Measurements from ENCODE around the gene SLC43A3. TPM values are rescaled to one million over a fixed set of nuclear protein-coding genes. Genes with fewer than 3 reads are reported as not detected.

The SLC43A3 gene
- polyA plus RNA-seq, 3 donors from 2014 or later, result 11.4 to 17.1 (median 12.4) TPM

DNA sequence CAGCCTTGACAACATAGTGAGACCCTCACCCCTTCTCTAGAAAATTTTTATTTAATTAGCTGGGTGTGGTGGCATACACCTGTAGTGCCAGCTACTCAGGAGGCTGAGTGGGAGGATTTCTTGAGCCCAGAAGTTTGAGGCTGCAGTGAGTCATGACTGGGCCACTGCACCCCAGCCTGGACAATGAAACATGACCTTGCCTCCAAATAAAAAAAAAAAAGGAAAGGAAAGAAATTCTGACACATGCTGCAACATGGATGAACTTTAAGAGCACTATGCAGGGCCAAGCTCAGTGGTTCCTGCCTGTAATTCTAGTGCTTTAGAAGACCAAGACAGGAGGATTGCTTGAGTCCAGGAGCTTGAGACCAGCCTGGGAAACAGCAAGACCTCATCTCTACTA is 8.8 kb downstream of the SLC43A3 start:
- H3K9me3 Mint-ChIP-seq, result no peaks in the 10 kb centered on the region
- no peak overlapping the region for H3K4me3 Mint-ChIP-seq
- no peak overlapping the region for H3K27ac Mint-ChIP-seq
- peaks cover 21 to 41% (median 34%) of the 10 kb centered on the region in 3 donors for H3K36me3 Mint-ChIP-seq
- peaks cover 24 to 26% of the 10 kb centered on the region in 2 donors for H3K4me1 Mint-ChIP-seq
- DNase-seq, result no peak
- peaks cover 0 to 5% (median 4%) of the 10 kb centered on the region in 3 donors for H3K27me3 Mint-ChIP-seq (ENCODE audit: low read depth in 3 of 3)

DNA sequence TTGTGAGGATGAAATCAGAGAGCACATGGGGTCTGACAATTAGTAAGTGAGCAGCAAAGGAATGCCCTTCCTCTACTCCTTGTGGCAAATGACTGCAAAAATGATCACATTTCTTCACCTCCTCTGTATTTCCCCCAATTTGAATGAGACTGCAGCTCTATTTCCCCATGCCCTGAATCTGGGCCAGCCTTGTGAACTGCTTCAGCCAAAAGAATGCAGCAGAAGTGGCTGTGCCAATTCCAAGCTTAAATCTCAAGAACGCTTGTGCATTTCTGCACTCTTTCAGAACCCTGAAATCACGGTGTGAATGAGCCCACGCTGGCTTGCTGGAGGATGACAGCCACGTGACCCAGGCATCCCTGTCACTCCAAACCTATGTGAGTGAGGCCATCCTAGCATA is 9.9 kb downstream of the SLC43A3 start:
- Mint-ChIP-seq H3K4me1 (peaks cover 13 to 15% of the 10 kb centered on the region in 2 donors), H3K27ac (no peak overlapping the region), H3K36me3 (peaks cover 26 to 46% (median 39%) of the 10 kb centered on the region in 3 donors), H3K9me3 (no peaks in the 10 kb centered on the region), H3K27me3 (ENCODE audit: low read depth in 3 of 3) (peaks cover 0 to 5% (median 0%) of the 10 kb centered on the region in 3 donors), H3K4me3 (no peak overlapping the region)
- DNase-seq, result no peak

DNA sequence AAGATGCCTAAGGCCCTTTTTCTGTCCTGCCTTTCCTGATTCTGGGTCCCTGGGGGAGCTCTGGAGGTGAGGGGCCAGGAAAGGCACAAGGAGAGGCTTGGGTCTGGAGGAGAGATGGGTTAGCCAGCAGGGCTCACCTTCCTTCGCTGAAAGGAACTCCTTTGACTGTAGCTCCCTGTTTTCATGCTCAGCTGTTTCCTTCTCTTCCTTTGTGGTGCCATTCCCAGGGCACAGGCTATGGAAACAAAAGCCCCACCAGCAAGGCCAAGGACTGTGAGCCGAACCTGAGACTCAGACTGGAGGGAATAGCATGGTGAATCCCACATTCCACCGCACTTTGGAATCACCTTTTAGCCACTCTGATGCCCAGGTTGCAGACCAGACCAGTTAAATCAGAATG is 10.5 kb downstream of the SLC43A3 start:
- no peaks in the 10 kb centered on the region for H3K9me3 Mint-ChIP-seq
- H3K36me3 Mint-ChIP-seq, result peaks cover 26 to 46% (median 39%) of the 10 kb centered on the region in 3 donors
- H3K4me3 Mint-ChIP-seq, result no peak overlapping the region
- H3K27ac Mint-ChIP-seq, result no peak overlapping the region
- peaks cover 0 to 2% (median under 1%) of the 10 kb centered on the region in 3 donors for H3K27me3 Mint-ChIP-seq (ENCODE audit: low read depth in 3 of 3)
- H3K4me1 Mint-ChIP-seq, result peaks cover 7 to 9% of the 10 kb centered on the region in 2 donors
- DNase-seq, result no peak

DNA sequence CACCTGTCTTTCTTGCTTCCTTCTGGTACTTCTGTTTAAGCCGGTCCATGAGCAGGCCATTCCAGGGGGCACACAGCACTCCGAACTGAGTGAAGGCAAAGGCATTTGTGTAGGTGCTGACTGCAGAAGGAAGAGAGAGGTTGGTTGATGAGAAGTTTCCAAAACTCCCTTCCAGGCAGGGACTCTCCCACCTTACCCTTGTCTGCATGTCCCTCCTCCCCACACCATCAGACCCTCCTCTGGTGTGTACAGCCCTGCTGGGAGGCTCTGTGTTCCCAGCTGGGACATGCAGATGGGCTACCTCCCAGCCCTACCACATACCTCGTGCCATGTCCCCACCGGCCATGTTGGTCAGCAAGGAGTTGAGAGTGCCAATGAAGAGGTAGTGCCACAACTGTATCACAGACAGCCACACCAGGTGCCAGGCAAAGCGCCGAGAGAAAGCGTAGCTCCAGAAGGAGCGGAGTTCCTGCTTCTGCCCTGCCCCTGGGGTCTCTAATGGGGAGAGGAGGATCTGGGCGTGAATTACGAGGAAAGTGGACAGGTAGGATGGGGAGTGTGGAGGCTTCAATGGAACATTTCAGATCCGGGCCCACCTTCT is 12.2 kb downstream of the SLC43A3 start:
- H3K4me3 Mint-ChIP-seq, result no peak overlapping the region
- H3K4me1 Mint-ChIP-seq, result no peaks in the 10 kb centered on the region
- no peak overlapping the region for H3K27ac Mint-ChIP-seq
- H3K27me3 Mint-ChIP-seq (ENCODE audit: low read depth in 3 of 3), result peaks cover 0 to 4% (median 0%) of the 10 kb centered on the region in 3 donors
- no peaks in the 10 kb centered on the region for H3K9me3 Mint-ChIP-seq
- H3K36me3 Mint-ChIP-seq, result peaks cover 30 to 53% (median 34%) of the 10 kb centered on the region in 3 donors
- no peak for DNase-seq

DNA sequence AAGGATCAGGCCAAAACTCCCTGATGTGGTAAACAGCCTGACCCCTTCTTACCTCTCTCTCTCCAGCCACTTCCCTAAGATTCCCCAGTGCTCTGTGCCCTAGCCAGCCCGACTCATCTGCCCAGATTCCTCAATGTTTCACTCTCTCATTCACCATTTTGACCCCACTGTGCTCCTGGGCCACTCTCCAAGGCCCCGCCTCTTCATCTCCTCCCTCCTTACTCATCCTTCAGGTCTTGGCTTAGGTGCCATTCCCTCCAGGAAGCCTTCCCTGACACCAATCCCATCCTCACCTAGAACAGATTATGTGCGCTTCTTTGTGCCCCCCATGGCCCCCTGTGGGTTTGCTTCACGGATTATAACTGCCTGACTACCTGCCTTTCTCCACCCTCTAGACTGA is 13.2 kb downstream of the SLC43A3 start:
- no peak for DNase-seq
- no peaks in the 10 kb centered on the region for H3K9me3 Mint-ChIP-seq
- H3K4me3 Mint-ChIP-seq, result no peak overlapping the region
- H3K27ac Mint-ChIP-seq, result peak overlapping the region in 1 of 6 donors; percentile 61
- peaks cover 33 to 47% (median 34%) of the 10 kb centered on the region in 3 donors for H3K36me3 Mint-ChIP-seq
- H3K27me3 Mint-ChIP-seq (ENCODE audit: low read depth in 3 of 3), result peaks cover 0 to 4% (median 0%) of the 10 kb centered on the region in 3 donors
- H3K4me1 Mint-ChIP-seq, result no peaks in the 10 kb centered on the region

DNA sequence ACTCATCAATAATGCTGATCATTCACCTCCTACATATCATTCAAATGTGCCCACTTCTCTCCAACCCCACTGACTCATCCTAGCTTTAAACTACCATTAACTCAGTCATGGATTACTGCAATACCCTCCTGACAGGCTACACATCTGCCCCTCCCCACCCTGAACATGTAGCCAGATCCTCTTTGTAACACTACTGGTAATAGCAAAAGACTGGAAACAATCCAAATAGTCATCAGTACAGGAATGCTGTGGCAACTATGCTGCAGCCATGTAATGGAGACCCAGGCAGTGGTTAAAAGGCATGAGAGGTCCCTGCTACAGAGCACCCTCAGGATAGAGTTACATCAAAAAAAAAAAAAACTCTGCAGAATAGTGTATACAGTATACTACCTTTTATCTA is 16.6 kb downstream of the SLC43A3 start:
- H3K36me3 Mint-ChIP-seq, result peaks cover 31 to 40% (median 38%) of the 10 kb centered on the region in 3 donors
- peak overlapping the region in 1 of 6 donors; percentile 59 for H3K27ac Mint-ChIP-seq
- H3K4me3 Mint-ChIP-seq, result no peak overlapping the region
- no peaks in the 10 kb centered on the region for H3K9me3 Mint-ChIP-seq
- H3K4me1 Mint-ChIP-seq, result peaks cover 0 to 2% of the 10 kb centered on the region in 2 donors
- peaks cover 0 to 6% (median 0%) of the 10 kb centered on the region in 3 donors for H3K27me3 Mint-ChIP-seq (ENCODE audit: low read depth in 3 of 3)
- DNase-seq, result no peak

DNA sequence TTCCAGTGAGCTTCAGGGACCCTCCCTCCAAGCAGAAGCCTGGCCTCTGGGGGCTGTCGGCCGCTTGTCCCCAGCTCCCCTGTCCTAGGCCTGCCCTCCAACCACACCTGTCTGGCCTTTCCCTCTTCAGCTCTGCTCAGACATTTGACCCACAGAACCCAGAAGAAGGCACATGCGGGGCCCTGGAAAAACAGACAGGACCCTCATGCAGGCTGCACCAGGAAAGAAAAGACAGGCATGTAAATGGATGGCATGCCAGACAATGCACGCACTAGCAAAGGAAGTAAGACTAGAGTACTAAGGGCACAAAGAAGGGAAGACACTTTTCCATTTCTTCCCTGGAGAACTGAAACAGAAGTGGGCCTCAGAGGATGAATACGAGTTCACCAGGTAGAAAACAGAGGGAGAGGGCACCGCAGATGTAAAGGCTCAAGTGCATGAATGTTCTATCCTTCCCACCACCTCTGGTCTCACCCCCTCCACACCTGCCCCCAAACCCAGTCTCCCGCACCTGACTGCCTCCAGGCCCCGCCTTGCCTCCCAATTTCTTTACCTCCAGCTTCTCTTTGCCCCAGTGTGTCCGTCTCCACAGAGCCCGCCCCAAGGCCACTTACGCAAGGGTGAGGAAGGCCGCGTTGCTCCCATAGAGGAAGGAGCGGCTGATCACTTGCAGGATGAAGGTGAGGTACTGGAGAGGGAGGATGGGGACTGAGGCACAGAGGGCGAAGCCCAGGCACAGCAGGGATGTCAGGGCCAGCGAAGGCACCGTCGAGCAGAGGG is 17.4 kb downstream of the SLC43A3 start:
- H3K27ac Mint-ChIP-seq, result no peak overlapping the region
- peaks cover 0 to 2% of the 10 kb centered on the region in 2 donors for H3K4me1 Mint-ChIP-seq
- DNase-seq, result no peak
- H3K36me3 Mint-ChIP-seq, result peaks cover 27 to 40% (median 37%) of the 10 kb centered on the region in 3 donors
- no peaks in the 10 kb centered on the region for H3K9me3 Mint-ChIP-seq
- peaks cover 0 to 6% (median 0%) of the 10 kb centered on the region in 3 donors for H3K27me3 Mint-ChIP-seq (ENCODE audit: low read depth in 3 of 3)
- H3K4me3 Mint-ChIP-seq, result no peak overlapping the region

DNA sequence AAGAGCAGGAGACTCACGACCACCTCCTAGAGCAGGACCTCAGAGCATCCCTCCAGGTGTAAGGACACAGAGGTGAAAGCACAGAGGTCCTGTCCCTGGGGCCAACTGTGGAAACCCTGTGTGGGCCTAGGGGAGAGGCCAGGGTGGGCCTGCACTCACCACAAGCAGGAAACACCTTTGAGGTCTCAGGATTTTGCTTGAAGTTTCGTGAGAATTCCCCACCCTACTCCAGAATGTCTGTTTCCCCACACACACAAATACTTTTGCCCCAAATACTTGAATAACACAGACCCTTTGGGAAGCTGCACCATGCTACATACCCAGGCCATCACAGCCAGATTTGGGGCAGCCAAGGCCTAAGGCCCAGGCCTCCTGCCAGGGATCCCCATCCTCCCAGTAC is 18.1 kb downstream of the SLC43A3 start:
- Mint-ChIP-seq H3K4me1 (peaks cover 0 to 2% of the 10 kb centered on the region in 2 donors), H3K27me3 (ENCODE audit: low read depth in 3 of 3) (peaks cover 0 to 6% (median 0%) of the 10 kb centered on the region in 3 donors), H3K9me3 (no peaks in the 10 kb centered on the region), H3K4me3 (no peak overlapping the region), H3K36me3 (peaks cover 23 to 36% (median 33%) of the 10 kb centered on the region in 3 donors), H3K27ac (no peak overlapping the region)
- no peak for DNase-seq

DNA sequence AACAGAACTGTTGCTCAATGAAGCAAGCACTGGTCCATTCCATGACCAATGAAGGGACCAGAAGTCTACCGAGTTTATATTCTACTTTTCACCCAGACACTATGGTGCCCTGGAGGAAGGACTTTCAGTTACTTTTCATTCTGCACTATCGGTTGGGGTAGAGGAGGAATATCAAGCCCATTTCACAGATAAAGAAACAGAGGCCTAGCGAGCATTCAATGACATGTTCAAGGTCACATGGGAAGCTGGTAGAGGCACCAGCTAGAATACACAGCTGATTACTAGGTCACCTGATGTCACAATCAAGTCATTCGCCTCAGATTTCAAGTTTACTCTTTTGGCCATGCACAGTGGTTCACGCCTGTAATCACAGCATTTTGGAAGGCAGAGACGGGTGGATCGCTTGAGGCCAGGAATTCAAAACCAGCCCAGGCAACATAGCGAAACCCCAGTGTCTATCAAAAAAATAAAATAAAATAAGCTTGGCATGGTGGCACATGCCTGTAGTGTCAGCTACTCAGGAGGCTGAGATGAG is 18.9 kb downstream of the SLC43A3 start:
- peaks cover 0 to 2% of the 10 kb centered on the region in 2 donors for H3K4me1 Mint-ChIP-seq
- DNase-seq, result no peak
- H3K27me3 Mint-ChIP-seq (ENCODE audit: low read depth in 3 of 3), result peaks cover 0 to 6% (median 0%) of the 10 kb centered on the region in 3 donors
- peaks cover 16 to 28% (median 28%) of the 10 kb centered on the region in 3 donors for H3K36me3 Mint-ChIP-seq
- no peak overlapping the region for H3K4me3 Mint-ChIP-seq
- H3K27ac Mint-ChIP-seq, result no peak overlapping the region
- no peaks in the 10 kb centered on the region for H3K9me3 Mint-ChIP-seq

DNA sequence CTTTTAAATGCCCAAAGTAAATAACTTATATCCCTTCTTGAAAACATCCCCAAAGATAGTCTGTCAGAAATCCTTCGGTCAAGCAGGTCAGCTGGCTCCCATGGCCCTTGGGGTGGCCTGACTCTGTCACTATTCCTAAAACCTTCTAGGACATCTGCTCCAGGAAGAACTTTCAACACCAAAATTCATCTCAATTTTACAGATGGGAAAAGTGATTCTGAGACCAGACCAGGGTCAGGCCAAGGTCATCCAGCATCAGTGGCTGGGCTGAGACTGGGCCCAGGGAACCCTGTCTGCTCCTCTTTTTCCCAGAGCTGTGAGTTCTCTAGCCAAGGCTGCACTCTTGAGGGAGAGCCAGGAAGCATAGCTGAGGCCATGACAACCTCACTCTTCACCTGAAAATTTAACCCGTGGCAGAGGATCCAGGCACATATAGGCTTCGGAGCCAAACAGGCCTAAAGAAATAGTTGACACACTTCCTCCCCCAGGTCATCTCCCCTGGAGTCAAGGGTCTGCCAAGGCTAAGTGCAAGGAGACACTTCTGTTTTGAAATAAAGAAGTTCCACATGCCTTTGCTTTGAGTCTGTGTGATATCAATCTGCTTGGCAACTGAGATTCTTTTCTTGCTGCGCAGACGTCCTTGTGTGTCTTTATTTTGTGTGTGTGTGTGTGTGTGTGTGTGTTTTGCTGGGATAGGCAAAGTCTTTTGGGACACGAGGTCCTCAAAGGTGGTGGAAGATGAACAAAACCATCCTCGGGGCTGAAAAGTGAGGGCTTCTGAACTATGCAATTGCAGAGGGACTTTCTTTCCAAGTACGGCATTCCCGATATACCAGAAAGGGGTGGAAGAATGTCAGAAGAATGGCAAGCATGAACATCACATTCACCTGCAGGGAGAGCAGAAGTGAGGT is 19.7 kb downstream of the SLC43A3 start:
- Mint-ChIP-seq H3K36me3 (peaks cover 12 to 25% (median 24%) of the 10 kb centered on the region in 3 donors), H3K4me1 (peaks cover 0 to 2% of the 10 kb centered on the region in 2 donors), H3K27ac (no peak overlapping the region), H3K9me3 (no peaks in the 10 kb centered on the region), H3K27me3 (ENCODE audit: low read depth in 3 of 3) (peaks cover 0 to 6% (median 0%) of the 10 kb centered on the region in 3 donors), H3K4me3 (no peak overlapping the region)
- no peak for DNase-seq

DNA sequence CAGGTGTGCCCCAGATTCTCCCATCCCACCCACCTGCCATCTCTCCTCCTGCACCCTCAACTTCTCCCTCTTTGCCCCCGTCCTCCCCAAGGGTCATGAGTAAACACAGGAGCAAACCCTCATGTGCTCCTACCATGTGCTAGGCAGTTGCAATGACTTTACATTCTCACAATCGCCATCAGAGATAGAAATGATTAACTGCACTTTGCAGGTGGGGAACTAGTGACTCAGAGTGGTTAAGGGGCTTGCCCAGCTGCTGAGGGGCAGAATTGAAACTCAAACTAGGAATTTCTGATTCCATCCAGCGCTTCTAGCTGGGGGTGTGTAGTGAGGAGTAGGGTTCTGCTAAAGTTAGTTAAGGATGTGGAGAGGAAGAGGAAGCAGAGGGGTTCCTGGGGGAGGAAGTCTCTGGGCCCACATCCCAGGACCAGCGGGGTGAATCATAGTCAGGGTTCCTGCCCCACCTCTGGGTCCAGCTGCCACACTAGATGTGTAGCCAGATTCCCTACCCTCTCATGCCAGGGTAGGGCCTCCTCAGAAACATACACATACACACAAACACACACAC is 20.5 kb downstream of the SLC43A3 start:
- peaks cover 0 to 2% of the 10 kb centered on the region in 2 donors for H3K4me1 Mint-ChIP-seq
- peaks cover 0 to 5% (median 0%) of the 10 kb centered on the region in 3 donors for H3K27me3 Mint-ChIP-seq (ENCODE audit: low read depth in 3 of 3)
- H3K4me3 Mint-ChIP-seq, result no peak overlapping the region
- no peak for DNase-seq
- H3K36me3 Mint-ChIP-seq, result peaks cover 12 to 25% (median 24%) of the 10 kb centered on the region in 3 donors
- no peak overlapping the region for H3K27ac Mint-ChIP-seq
- H3K9me3 Mint-ChIP-seq, result no peaks in the 10 kb centered on the region

DNA sequence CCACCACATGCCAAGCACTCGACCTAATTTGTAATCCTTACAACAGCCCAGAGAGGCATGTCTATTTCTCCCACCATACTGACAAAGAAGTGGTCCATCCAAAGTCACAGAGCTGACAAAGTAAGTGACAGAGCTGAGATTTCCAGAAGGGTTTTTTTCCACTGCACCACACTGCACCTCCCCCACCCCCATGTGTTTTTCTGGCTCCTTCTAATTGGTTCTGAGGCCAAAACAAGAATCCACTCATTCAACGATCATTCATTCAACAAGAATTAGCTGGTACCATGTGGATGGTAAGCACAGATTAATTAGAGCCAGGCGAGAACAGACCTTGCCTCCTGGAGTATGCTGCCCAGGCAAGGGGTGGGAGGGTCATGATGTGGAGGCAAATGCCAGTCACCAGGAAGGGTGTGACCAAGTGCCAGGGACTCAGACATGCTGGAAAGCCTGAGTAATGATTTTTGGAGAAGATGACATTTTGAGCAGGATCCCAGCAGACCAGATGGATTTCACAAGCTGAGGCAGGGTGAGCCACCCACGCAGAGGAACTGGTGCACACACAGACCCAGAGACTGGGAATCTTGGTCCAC is 21.6 kb downstream of the SLC43A3 start:
- Mint-ChIP-seq H3K27ac (no peak overlapping the region), H3K36me3 (peaks cover 12 to 24% (median 19%) of the 10 kb centered on the region in 3 donors), H3K4me3 (no peak overlapping the region), H3K4me1 (peaks cover 0 to 2% of the 10 kb centered on the region in 2 donors), H3K9me3 (no peaks in the 10 kb centered on the region), H3K27me3 (ENCODE audit: low read depth in 3 of 3) (peaks cover 0 to 4% (median 2%) of the 10 kb centered on the region in 3 donors)
- DNase-seq, result no peak

DNA sequence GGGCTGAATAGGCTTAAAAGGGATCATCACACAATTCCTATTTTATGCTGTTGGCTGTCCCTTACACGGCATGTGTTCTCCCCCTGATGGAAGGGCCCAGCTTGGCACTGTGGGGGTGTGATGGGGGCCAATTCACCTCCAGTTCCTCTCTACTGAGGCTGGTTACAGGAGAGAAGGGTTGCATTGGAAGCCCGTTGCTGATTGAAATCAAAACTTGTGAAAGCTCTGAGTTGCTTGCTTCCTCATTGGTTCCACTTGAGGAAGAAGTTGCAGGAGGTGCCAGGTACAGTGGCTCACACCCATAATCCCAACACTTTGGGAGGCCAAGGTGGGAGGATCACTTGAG is 23.1 kb downstream of the SLC43A3 start:
- DNase-seq, result no peak
- H3K9me3 Mint-ChIP-seq, result no peaks in the 10 kb centered on the region
- H3K36me3 Mint-ChIP-seq, result peaks cover 12 to 18% (median 15%) of the 10 kb centered on the region in 3 donors
- peaks cover 0 to 2% of the 10 kb centered on the region in 2 donors for H3K4me1 Mint-ChIP-seq
- H3K27ac Mint-ChIP-seq, result no peak overlapping the region
- H3K4me3 Mint-ChIP-seq, result no peak overlapping the region
- peaks cover 0 to 2% (median 2%) of the 10 kb centered on the region in 3 donors for H3K27me3 Mint-ChIP-seq (ENCODE audit: low read depth in 3 of 3)

All from immature natural killer cell (primary cell).